Measurements from ENCODE around the gene AKNA.

Gene AKNA

DNA sequence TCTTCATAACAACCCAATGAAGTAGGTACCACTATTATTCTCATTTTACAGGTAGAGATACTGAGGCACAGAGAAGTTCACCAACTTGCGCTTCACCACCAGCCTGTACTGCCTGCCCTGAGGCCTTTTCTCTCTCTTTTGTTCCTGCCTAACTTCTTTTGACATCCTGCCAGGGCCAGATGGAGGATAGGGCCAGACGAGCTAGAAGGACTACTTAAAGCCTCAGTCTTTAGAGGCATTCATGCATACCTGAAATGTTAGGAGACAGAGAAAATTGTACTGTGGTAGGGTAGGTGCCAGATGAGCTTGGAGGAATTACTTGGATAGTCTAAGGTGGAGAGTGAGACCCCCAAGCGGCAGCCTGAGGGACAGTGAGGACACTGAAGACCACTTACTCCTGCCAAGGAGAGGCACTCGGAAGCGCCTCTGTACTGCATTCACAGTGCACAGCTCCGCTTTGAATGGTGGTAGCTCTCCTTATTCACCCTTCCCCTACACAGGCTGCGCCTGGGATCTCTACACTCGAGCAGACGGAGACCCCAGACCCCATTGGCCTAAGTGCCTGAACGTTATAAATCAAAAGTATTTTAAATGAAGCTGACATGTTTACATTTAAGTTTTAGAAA, 71.1 kb downstream of the AKNA start:
- DNase-seq = no peak

GRCh38 chr9:114315723-114316363, 71.9 kb downstream of the AKNA start:
- DNase-seq = peak; percentile 90

DNA sequence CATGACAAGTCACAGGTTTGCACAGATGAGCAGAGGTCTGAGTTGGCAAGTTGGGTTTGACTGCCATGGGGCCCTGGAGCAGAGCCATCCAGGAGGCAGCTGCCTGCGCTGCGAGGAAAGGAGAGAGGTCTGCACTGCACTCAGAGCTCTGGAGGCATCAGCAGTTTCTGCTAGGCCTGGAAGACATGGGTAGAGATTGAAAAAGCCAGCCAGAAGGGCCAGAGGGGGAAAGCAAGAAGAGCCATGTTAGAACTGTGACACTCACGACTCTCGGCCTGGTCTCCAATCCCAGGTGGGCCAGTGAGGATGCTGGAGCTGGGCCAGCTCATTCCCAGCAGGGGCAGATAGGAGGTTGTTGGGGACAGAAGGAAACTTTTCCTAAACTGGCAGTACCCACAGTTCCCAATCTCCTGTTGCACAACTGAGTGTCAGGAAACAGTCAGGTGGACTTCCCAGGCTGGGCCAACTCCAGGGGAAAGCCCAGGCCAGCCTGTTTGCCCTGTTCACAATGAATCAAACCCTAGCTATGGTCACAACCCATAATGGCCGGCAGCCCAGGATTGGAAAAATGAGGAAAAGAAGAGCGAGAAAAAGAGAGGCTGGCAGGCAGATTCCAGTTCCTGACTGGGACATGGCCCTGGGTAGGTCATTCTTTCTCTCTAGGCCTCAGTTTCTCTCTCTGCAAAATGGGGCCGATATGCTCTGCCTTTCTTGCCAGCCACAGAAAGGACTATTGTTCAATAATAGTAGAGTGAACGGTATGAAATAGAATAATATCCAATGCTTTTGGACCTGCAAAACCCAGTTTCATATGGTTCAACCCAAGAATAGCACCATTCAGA, 72.7 kb downstream of the AKNA start:
- peak; percentile 36 for DNase-seq

GRCh38 chr9:114314256-114314867, 73.4 kb downstream of the AKNA start:
- DNase-seq = no peak

DNA sequence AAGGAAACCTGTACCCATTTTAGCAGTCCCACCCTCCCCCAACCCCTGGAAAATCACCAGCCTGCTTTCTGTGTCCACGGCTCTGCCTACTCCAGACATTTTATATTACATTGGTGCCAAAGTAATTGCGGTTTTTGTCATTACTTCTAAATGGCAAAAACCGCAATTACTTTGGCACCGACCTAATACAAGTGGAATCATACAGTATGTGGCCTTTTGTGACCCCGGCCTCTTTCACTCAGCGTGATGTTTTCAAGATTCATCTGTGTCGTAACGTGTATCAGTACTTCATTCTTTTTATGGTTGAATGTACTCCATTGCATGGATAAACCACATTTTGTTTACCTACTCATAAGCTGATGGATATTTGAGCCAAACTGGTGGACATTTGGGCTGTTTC, 74.6 kb downstream of the AKNA start:
- DNase-seq = no peak

GRCh38 chr9:114312513-114312875, 75.3 kb downstream of the AKNA start:
- no peak for DNase-seq

DNA sequence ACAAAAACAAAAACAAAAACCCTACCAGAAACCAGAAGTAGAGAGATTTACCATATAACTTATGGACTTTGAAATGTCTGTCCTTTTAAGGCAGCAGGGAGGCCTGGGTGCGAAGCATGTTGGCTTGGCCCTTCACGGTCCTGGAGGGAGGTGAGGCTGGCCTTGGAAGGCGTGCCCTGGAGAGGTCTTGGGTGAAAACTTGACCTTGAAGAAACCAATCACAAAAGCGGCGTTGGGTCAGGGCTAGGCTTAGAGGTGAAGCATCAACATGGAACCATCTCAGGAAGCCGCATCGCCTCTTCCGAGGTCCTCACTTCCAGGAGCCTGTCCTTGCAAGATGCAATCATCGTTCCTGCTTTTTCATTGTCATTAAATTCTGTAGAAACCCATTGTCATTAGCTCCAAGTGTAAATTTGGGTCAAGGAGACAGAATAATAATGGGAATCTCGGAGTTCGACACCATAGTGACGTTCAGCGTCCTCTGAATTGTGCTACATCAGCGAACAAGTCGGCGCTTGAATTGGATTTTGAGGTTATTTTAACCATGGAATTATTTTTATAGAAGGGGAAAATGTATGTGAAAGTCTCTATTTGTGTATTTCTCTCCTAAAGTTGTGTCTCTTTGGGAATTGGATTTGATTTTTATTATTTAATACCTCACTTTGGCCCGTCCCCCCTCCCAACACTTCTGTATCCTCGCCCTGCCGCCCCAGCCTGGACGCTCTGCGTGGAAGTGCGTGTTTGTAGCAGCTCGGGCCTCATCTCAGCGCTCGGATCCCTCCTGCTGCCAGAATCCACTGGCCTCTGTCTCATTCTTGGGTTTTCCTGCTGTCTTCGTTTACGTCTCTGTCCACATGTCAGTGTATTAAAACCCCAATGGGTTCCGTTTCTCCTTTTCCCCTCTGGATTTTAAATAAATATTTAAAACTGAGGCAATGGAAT, 75.9 kb downstream of the AKNA start:
- no peak for DNase-seq

GRCh38 chr9:114310471-114311450, 77.0 kb downstream of the AKNA start:
- DNase-seq = no peak

GRCh38 chr9:114309096-114309495, 78.7 kb downstream of the AKNA start:
- DNase-seq = no peak

GRCh38 chr9:114308361-114308950, 79.3 kb downstream of the AKNA start:
- DNase-seq = no peak

DNA sequence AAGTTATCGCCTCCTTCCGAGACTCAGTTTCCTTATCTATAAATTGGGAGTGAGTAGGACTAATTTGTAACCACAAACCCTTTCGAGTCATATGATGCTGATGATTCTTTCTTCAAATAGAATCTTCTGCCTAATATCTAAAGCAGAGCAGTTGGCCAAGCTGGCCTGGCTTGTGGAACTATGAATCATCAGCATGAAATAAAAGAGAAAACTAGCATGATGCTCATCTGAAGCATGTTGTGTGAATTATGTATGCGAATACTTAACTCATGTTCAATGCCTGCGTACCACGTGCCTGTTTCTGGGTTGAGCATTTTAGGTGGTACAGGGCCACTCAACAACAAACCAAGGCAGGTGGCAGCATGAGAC, 79.9 kb downstream of the AKNA start:
- no peak for DNase-seq

DNA sequence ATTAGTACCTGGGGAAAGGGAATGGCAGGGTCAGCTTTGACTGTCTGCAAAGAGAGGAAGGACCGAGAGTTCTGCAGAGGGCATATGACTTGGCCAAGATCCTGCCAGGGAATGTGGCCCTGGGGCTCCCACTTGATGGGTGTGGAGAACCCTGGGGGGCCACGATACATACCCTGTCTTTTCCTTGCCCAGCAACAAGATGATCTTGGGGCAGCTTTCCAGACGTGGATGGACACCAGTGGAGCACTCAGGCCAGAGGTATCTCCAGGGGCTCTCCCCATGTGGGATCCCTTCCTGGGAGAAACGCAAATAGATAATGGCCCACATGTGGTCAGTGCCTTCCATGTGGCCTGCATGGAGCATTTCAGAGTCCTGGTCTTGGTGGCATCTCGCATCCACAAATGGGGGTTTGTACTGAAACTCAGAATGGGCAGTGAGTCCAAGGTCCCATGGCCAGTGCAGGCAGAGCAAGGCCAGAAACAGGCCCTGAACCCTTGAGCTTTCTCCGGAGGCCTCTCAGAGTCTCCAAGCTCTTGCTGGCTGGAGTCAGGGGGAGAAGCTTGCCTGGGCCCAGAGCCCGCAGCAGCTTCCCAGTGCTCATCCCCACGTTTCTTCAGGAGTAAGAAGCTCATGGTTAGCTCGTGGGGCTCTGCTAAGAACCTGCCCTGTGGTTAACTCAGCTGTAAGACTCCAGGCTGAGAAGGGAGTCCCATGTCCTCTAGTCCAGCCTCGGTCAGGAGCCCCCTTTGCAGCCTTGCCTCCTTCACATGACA, 83.2 kb downstream of the AKNA start:
- DNase-seq = no peak

DNA sequence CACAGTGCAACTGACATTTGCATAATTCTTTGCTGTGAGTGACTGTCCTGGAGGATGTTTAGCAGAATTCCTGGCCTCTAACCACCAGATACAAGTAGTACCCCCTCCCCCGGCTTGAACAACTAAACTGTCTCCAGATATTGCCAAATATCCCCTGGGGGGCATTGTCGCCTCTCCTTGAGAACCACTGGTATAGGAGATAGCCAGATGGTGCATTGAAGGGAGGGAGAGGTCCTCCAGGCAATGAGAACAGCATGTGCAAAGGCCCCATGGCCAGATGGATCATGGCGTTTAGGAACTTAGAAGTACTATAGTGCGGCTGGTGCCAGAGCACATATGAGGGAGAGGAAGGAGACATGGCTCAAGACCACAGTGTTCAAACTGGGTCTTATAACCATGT, 83.8 kb downstream of the AKNA start:
- no peak for DNase-seq

GRCh38 chr9:114303571-114303970, 84.2 kb downstream of the AKNA start:
- DNase-seq = no peak

DNA sequence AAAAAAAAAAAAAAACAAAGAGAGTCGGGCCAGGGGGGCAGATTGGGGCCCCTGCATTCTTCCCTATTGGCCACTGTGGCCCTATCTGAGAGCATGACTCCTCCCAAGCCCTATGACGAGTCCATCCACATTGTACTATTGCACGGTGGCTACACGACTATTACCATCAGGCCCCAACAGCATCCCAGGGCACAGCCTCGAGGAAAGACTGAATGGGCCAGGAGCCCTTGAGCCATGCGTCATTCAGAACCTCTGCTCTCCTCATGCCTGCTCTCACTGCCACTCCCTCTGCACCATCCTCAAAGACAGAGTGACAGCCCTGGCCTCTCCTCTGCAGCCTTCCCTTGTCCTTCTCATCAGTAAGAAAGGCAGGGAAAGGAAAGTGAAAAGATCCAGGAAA, 85.1 kb downstream of the AKNA start:
- no peak for DNase-seq

DNA sequence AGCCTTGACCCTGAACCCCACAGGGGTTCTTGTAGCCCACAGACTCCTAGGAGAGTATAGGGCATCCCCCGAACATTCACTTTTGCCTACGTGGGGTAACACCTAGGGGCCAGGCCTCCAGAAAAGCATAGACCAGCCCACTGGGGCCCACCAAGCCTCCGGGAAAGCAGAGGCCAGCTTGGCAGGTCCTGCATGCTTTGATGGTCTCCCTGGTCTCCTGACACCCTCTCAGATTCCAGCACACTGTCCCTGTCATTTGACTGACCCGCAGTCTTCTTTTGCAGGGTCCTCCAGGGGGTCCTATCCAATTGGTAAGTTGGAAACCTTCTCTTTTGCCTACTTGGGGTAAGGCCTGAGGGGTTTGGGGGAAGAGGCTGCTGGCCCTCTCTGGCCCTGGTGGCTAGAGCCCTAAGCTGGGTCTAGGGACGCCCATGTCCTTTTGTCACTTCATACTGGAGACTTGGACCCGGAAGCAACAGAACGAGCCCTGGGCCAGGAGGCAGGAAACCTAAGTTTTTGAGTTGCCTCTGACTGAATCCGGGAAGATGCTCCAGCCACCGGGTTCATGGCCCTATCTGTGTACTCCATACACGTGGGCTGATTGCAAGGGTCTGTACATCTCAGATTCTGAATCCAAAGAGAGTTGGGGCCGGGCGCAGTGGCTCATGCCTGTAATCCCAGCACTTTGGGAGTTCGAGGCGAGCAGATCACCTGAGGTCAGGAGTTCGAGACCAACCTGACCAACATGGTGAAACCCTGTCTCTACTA, 85.8 kb downstream of the AKNA start:
- DNase-seq = no peak

- DNase-seq = no peak
Observed at GRCh38 chr9:114300846-114301797, 86.7 kb downstream of the AKNA start.
